ENCODE measurements around the gene RPL13A.

The RPL13A gene

DNA sequence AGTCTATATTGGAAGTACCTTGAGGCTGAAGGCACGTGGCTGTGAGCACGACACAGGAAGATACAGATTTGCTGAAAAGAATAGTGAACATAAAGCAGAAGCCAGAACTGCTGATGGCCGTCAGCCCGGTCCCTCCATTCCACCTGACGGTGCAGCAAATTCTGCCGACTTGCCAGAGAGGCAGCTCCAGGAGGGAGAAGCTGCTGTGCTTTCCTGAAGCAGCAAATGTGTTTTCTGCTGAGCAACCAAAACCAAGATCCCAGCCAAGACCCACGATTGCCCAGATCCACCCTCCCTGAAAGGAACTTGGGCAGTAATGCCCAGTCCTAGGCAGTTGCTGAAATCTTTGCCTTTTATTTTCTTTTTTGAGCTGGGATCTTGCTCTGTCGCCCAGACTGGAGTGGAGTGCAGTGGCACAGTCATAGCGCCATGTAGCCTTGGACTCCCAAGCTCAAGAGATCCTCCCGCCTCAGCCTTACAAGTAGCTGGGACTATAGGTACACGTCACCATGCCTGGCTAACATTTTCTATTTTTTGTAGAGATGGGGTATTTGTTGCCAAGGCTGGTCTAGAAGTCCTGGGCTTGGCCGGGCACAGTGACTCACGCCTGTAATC, 33.4 kb downstream of the RPL13A start:
- ChIA-PET POLR2A (no interaction called here), CTCF (interaction anchor here (0.6 to 1.7 kb wide), 4 partner anchors 18 to 50 kb away, joined by 3 to 8 read pairs (median 4); no protein-coding TSS in a partner anchor)
- TF ChIP-seq, protein P1, sequence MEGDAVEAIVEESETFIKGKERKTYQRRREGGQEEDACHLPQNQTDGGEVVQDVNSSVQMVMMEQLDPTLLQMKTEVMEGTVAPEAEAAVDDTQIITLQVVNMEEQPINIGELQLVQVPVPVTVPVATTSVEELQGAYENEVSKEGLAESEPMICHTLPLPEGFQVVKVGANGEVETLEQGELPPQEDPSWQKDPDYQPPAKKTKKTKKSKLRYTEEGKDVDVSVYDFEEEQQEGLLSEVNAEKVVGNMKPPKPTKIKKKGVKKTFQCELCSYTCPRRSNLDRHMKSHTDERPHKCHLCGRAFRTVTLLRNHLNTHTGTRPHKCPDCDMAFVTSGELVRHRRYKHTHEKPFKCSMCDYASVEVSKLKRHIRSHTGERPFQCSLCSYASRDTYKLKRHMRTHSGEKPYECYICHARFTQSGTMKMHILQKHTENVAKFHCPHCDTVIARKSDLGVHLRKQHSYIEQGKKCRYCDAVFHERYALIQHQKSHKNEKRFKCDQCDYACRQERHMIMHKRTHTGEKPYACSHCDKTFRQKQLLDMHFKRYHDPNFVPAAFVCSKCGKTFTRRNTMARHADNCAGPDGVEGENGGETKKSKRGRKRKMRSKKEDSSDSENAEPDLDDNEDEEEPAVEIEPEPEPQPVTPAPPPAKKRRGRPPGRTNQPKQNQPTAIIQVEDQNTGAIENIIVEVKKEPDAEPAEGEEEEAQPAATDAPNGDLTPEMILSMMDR (IDR thresholded peaks at IDR 0.05; ENCODE audit: insufficient read depth, low read length, missing control alignments): no peak
- no peak overlapping the region for H3K4me3 ChIP-seq (ENCODE audit: low read depth, low read length)
- DNase-seq (ENCODE audit: low read depth, low spot score): no peak

- ChIA-PET POLR2A (no interaction called here), CTCF (interaction anchor here (0.7 to 1.5 kb wide), 2 partner anchors 18 to 22 kb away, joined by 3 read pairs; no protein-coding TSS in a partner anchor)
- H3K4me3 ChIP-seq (ENCODE audit: low read depth, low read length): no peak overlapping the region
- no peak for DNase-seq (ENCODE audit: low read depth, low spot score)
- TF ChIP-seq, protein P1 (IDR thresholded peaks at IDR 0.05; ENCODE audit: insufficient read depth, low read length, missing control alignments): no peak
These were observed 37.5 kb downstream of the RPL13A start for GRCh38 chr19:49524812-49525455.

- CTCF ChIA-PET: interaction anchor here (1.1 to 4.7 kb wide), 7 partner anchors 18 to 52 kb away, joined by 4 to 21 read pairs (median 5); partner anchors contain the start of gene NOSIP
- DNase-seq (ENCODE audit: low read depth, low spot score): no peak
- POLR2A ChIA-PET: interaction anchor here (0.6 to 1.6 kb wide), 6 partner anchors 10 to 113 kb away, joined by 3 to 17 read pairs (median 6); partner anchors contain the start of genes RPS11 and RRAS
- H3K4me3 ChIP-seq (ENCODE audit: low read depth, low read length): peak overlapping the region; percentile 91
- TF ChIP-seq, protein P1 (IDR thresholded peaks at IDR 0.05; ENCODE audit: insufficient read depth, low read length, missing control alignments): no peak
These were observed 40.9 kb downstream of the RPL13A start for GRCh38 chr19:49528211-49528771.

GRCh38 chr19:49530708-49531107, 43.3 kb downstream of the RPL13A start:
- TF ChIP-seq, protein P1 (IDR thresholded peaks at IDR 0.05; ENCODE audit: insufficient read depth, low read length, missing control alignments): no peak
- ChIA-PET CTCF (interaction anchor here (1.0 to 4.7 kb wide), 5 partner anchors 13 to 39 kb away, joined by 3 to 21 read pairs (median 8); no protein-coding TSS in a partner anchor), POLR2A (no interaction called here)
- no peak overlapping the region for H3K4me3 ChIP-seq (ENCODE audit: low read depth, low read length)
- DNase-seq (ENCODE audit: low read depth, low spot score): no peak

DNA sequence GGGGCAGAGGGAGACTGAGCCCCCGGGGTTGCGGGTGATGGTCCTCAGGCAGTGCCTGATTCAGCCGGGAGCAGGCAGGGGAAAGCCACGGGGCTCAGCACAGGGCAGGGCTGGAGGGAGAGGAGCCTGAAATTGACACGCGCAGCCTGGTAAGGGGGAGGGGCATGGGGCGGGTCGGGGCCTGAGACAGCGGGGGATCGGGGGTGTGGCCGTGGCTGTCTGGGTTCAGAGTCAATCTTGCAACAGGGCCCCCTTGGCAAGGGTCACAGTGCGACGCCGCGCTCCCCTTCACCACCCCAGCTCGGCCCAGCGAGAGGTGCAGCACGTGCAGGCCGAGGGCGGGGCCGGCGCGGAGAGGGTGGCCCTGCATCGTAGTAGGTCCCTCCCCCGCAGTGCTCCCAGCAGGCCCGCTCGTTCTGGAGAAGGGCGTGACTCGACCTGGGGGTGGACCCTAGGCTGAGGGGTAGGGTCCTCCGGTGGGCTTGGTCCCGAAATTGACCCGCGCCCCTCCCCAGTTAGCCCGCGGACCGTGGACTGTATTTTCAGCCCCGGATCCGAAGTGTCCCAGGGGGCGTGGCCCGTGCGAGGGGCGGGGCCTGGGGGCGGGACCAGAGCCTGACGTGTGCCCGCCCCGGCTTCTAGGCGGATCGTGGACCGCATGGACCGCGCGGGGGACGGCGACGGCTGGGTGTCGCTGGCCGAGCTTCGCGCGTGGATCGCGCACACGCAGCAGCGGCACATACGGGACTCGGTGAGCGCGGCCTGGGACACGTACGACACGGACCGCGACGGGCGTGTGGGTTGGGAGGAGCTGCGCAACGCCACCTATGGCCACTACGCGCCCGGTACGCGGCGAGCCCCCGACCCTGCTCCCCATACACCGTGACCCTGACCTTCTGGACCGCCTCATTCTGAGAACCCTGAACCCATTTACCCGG, 46.4 kb downstream of the RPL13A start:
- POLR2A ChIA-PET: no interaction called here
- TF ChIP-seq, protein P1 (IDR thresholded peaks at IDR 0.05; ENCODE audit: insufficient read depth, low read length, missing control alignments): no peak
- peak overlapping the region; percentile 56 for H3K4me3 ChIP-seq (ENCODE audit: low read depth, low read length)
- DNase-seq (ENCODE audit: low read depth, low spot score): no peak
- CTCF ChIA-PET: interaction anchor here (0.8 to 2.9 kb wide), 6 partner anchors 13 to 30 kb away, joined by 3 to 30 read pairs (median 4); no protein-coding TSS in a partner anchor
